Keratinocyte (primary cell): Measurements from ENCODE around the gene MAP4K1. TPM values are rescaled to one million over a fixed set of nuclear protein-coding genes. Genes with fewer than 3 reads are reported as not detected.

Experiments used
- DNase-seq: peaks from one replicate; pipeline ENCODE4 v3.0.0-alpha.2; 2011; ENCODE audit warnings: low read depth, missing footprints, low spot score
- FAIRE-seq: peaks from 2 replicates; lab custom pipeline; 2011; peaks lifted over from hg19 to GRCh38; lab: Jason Lieb, UNC
- H2AFZ ChIP-seq: 2 replicates; pipeline ENCODE4 v1.6.0; 2012; ENCODE audit warnings: low read length, control low read depth, inconsistent platforms; ENCODE audit not compliant: control insufficient read depth
- H3K27ac ChIP-seq: 2 replicates; pipeline ENCODE4 v1.5.1; 2011; ENCODE audit warnings: low read length; ENCODE audit not compliant: control insufficient read depth, insufficient read depth
- H3K27me3 ChIP-seq: 3 replicates; pipeline ENCODE4 v1.6.0; 2011; ENCODE audit warnings: low read length; ENCODE audit not compliant: control insufficient read depth, insufficient read depth; ENCODE audit errors: extremely low read depth
- H3K36me3 ChIP-seq, 2 experiments: 2 replicates in 1 of 2; 3 replicates in 1 of 2; pipeline ENCODE4 v1.5.1; 2011; ENCODE audit warnings: low read length in 2 of 2, mild to moderate bottlenecking in 1 of 2; ENCODE audit not compliant: control insufficient read depth in 2 of 2, insufficient read depth in 2 of 2; ENCODE audit errors: extremely low read depth in 1 of 2
- H3K4me1 ChIP-seq: 3 replicates; pipeline ENCODE4 v1.5.1; 2011; ENCODE audit warnings: low read length; ENCODE audit not compliant: control insufficient read depth, insufficient read depth; ENCODE audit errors: extremely low read depth
- H3K4me2 ChIP-seq: 3 replicates; pipeline ENCODE4 v1.6.0; 2011; ENCODE audit warnings: low read depth, low read length; ENCODE audit not compliant: control insufficient read depth, insufficient read depth; ENCODE audit errors: extremely low read depth
- H3K4me3 ChIP-seq, 3 experiments: fragments of 200-600 bp in 1 of 3; sonication (generic) in 1 of 3; 2 replicates in 2 of 3; 3 replicates in 1 of 3; pipeline ENCODE4 v1.5.1; 2011 to 2016; ENCODE audit warnings: low read length in 3 of 3, mild to moderate bottlenecking in 3 of 3, control low read depth in 2 of 3, inconsistent platforms in 1 of 3, low read depth in 1 of 3, mixed read lengths in 1 of 3, mixed run types in 1 of 3, moderate library complexity in 1 of 3; ENCODE audit not compliant: control insufficient read depth in 2 of 3, insufficient read depth in 2 of 3; ENCODE audit errors: extremely low read depth in 1 of 3
- H3K79me2 ChIP-seq: 2 replicates; pipeline ENCODE4 v1.6.0; 2012; ENCODE audit warnings: low read length; ENCODE audit not compliant: control insufficient read depth, insufficient read depth
- H3K9ac ChIP-seq: 3 replicates; pipeline ENCODE4 v1.6.0; 2011; ENCODE audit warnings: low read length; ENCODE audit not compliant: control insufficient read depth, insufficient read depth; ENCODE audit errors: extremely low read depth
- H3K9me1 ChIP-seq: 3 replicates; pipeline ENCODE4 v1.6.0; 2011; ENCODE audit warnings: low read length; ENCODE audit not compliant: control insufficient read depth, insufficient read depth; ENCODE audit errors: extremely low read depth
- H3K9me3 ChIP-seq: 2 replicates; pipeline ENCODE4 v1.5.1; 2012; ENCODE audit warnings: low read depth, low read length; ENCODE audit not compliant: control insufficient read depth
- H4K20me1 ChIP-seq: 3 replicates; pipeline ENCODE4 v1.6.0; 2011; ENCODE audit warnings: low read length; ENCODE audit not compliant: control insufficient read depth, insufficient read depth; ENCODE audit errors: extremely low read depth
- CTCF ChIP-seq, 3 experiments: IDR thresholded peaks in 1 of 3; conservative IDR thresholded peaks in 1 of 3; optimal IDR thresholded peaks in 1 of 3; 2 replicates in 2 of 3; 3 replicates in 1 of 3; pipeline versions ENCODE3 to v1.5.1; 2011; ENCODE audit warnings: low read length in 3 of 3, mild to moderate bottlenecking in 3 of 3, moderate library complexity in 2 of 3, control low read depth in 1 of 3, inconsistent platforms in 1 of 3; ENCODE audit not compliant: insufficient read depth in 2 of 3; ENCODE audit errors: extremely low read depth in 1 of 3
- EZH2 ChIP-seq: IDR thresholded peaks from one replicate; pipeline ENCODE4 v1.6.1; 2012; ENCODE audit warnings: inconsistent platforms, mild to moderate bottlenecking, low read length, moderate library complexity
- dilution Hi-C: fragments of 300-500 bp; cut with MboI; formaldehyde crosslinking; loops from one replicate; pipeline ENCODE4 v1.7.0; 2020; ENCODE audit warnings: low sequenced_read_pairs; ENCODE audit not compliant: extremely low pct_ligation_motif_present
- polyA plus RNA-seq, 5 experiments: library from polyadenylated mRNA; depleted of rRNA in 3 of 5; stranded (reverse) in 3 of 5; stranded (forward) in 1 of 5; unstranded in 1 of 5; fragments of >200 nt; gene quantifications; 1 replicate in 1 of 5; 2 replicates in 3 of 5; 3 replicates in 1 of 5; pipeline versions ENCODE4 v1.2.1 to v1.2.3, GENCODE V29; 2011 to 2012; ENCODE audit warnings: missing spikeins in 2 of 5, low read depth in 1 of 5, low replicate concordance in 1 of 5

MAP4K1 gene
- polyA plus RNA-seq, 1 donor (not counting 4 experiments of a cell fraction or from before 2014, with no cell fraction given), result 0.25 TPM

GRCh38 chr19:38665950-38666662, 48.4 kb upstream of the MAP4K1 start:
- peaks cover 92% of the 10 kb centered on the region for H3K4me1 ChIP-seq
- dilution Hi-C loops, result no loop called here
- H3K27ac ChIP-seq, result peak overlapping the region; percentile 42
- peaks cover 43% of the 10 kb centered on the region for H4K20me1 ChIP-seq
- peak overlapping the region; percentile 38 for H3K9ac ChIP-seq
- no peak overlapping the region for H2AFZ ChIP-seq
- no peak overlapping the region for H3K4me3 ChIP-seq
- FAIRE-seq (no peak), DNase-seq (no peak)
- peaks cover 2% of the 10 kb centered on the region for H3K9me1 ChIP-seq
- H3K9me3 ChIP-seq, result no peaks in the 10 kb centered on the region
- H3K27me3 ChIP-seq, result no peaks in the 10 kb centered on the region
- H3K36me3 ChIP-seq, result peaks cover 18 to 49% of the 10 kb centered on the region in 2 experiments
- peaks cover 98% of the 10 kb centered on the region for H3K79me2 ChIP-seq
- H3K4me2 ChIP-seq, result peak overlapping the region; percentile 60
- TF ChIP-seq CTCF (optimal IDR thresholded peaks at IDR 0.05 in 1 of 3, IDR thresholded peaks at IDR 0.05 in 1 of 3, conservative IDR thresholded peaks at IDR 0.05 in 1 of 3; ENCODE audit: extremely low read depth in 1 of 3, insufficient read depth in 2 of 3, low read length in 3 of 3) (no peak), EZH2 (no peak)

GRCh38 chr19:38665219-38665931, 47.6 kb upstream of the MAP4K1 start:
- Histone ChIP-seq H3K36me3 (peaks cover 20 to 51% of the 10 kb centered on the region in 2 experiments), H2AFZ (no peak overlapping the region), H3K9ac (peak overlapping the region; percentile 38), H3K4me2 (peak overlapping the region; percentile 60), H3K4me1 (peaks cover 96% of the 10 kb centered on the region), H3K4me3 (no peak overlapping the region), H3K27ac (peak overlapping the region; percentile 42), H3K9me3 (no peaks in the 10 kb centered on the region), H3K9me1 (peaks cover 2% of the 10 kb centered on the region), H3K79me2 (peaks cover 98% of the 10 kb centered on the region), H3K27me3 (no peaks in the 10 kb centered on the region), H4K20me1 (peaks cover 41% of the 10 kb centered on the region)
- dilution Hi-C loops, result no loop called here
- FAIRE-seq (no peak), DNase-seq (no peak)
- no peak for TF ChIP-seq CTCF (optimal IDR thresholded peaks at IDR 0.05 in 1 of 3, IDR thresholded peaks at IDR 0.05 in 1 of 3, conservative IDR thresholded peaks at IDR 0.05 in 1 of 3; ENCODE audit: extremely low read depth in 1 of 3, insufficient read depth in 2 of 3, low read length in 3 of 3)
- TF ChIP-seq EZH2, result no peak
